Fibroblast of pulmonary artery (primary cell): ENCODE data around the gene METAP1D.

Experiments
- DNase-seq: peaks from one replicate; pipeline ENCODE4 v3.0.0-alpha.2; 2010; ENCODE audit warnings: low read depth
- H3K4me3 ChIP-seq: replicated peaks from 2 replicates; pipeline ENCODE4 v1.5.1; 2011; ENCODE audit warnings: low read depth, mild to moderate bottlenecking, control low read depth, low read length, moderate library complexity
- TF ChIP-seq, protein P1 (sequence below): IDR thresholded peaks from 2 replicates; pipeline ENCODE4 v1.5.1; 2011; ENCODE audit warnings: mild to moderate bottlenecking, control low read depth, low read length, inconsistent platforms; ENCODE audit errors: missing control alignments

The METAP1D gene

GRCh38 chr2:172120118-172120517 lies 120.4 kb downstream of the METAP1D start:
- no peak for DNase-seq
- TF ChIP-seq, protein P1, sequence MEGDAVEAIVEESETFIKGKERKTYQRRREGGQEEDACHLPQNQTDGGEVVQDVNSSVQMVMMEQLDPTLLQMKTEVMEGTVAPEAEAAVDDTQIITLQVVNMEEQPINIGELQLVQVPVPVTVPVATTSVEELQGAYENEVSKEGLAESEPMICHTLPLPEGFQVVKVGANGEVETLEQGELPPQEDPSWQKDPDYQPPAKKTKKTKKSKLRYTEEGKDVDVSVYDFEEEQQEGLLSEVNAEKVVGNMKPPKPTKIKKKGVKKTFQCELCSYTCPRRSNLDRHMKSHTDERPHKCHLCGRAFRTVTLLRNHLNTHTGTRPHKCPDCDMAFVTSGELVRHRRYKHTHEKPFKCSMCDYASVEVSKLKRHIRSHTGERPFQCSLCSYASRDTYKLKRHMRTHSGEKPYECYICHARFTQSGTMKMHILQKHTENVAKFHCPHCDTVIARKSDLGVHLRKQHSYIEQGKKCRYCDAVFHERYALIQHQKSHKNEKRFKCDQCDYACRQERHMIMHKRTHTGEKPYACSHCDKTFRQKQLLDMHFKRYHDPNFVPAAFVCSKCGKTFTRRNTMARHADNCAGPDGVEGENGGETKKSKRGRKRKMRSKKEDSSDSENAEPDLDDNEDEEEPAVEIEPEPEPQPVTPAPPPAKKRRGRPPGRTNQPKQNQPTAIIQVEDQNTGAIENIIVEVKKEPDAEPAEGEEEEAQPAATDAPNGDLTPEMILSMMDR = no peak
- no peak overlapping the region for H3K4me3 ChIP-seq

GRCh38 chr2:172128484-172128883 lies 128.7 kb downstream of the METAP1D start:
- H3K4me3 ChIP-seq = no peak overlapping the region
- TF ChIP-seq, protein P1 = no peak
- peak; percentile 25 for DNase-seq

GRCh38 chr2:172129404-172129803 lies 129.7 kb downstream of the METAP1D start:
- TF ChIP-seq, protein P1 = no peak
- H3K4me3 ChIP-seq = no peak overlapping the region
- DNase-seq = no peak
